Endothelial cell of umbilical vein (primary cell): ENCODE measurements around the gene LFNG.
"Not testable (repeated sequence)": the region's sequence is repeated elsewhere in the genome, so short reads cannot be mapped to it uniquely, and the experiment has no call there.

ENCODE experiments used
- EZH2 ChIP-seq: IDR thresholded peaks from 2 replicates; pipeline ENCODE4 v1.6.1; 2012; ENCODE audit warnings: borderline replicate concordance, low read depth, mild to moderate bottlenecking, moderate library complexity, low read length, inconsistent platforms; ENCODE audit not compliant: severe bottlenecking
- FOS ChIP-seq: IDR thresholded peaks from 2 replicates; pipeline ENCODE4 v1.6.1; 2011; ENCODE audit warnings: mild to moderate bottlenecking, low read length, moderate library complexity, borderline replicate concordance; ENCODE audit not compliant: insufficient read depth
- JUN ChIP-seq: IDR thresholded peaks from 2 replicates; pipeline ENCODE4 v1.6.1; 2011; ENCODE audit warnings: borderline replicate concordance, low read depth; ENCODE audit not compliant: insufficient read length, insufficient read depth
- MAX ChIP-seq: IDR thresholded peaks from 2 replicates; pipeline ENCODE4 v1.6.1; 2011; ENCODE audit not compliant: insufficient read depth, insufficient read length
- POLR2A ChIP-seq: IDR thresholded peaks from 2 replicates; pipeline ENCODE4 v1.6.1; 2012; ENCODE audit warnings: low read depth, mild to moderate bottlenecking, control low read depth, low read length
- POLR2AphosphoS5 ChIP-seq: IDR thresholded peaks from 2 replicates; pipeline ENCODE4 v1.6.1; 2012; ENCODE audit warnings: low read depth, mild to moderate bottlenecking, control low read depth, low read length, moderate library complexity; ENCODE audit not compliant: insufficient read depth
- TF ChIP-seq, protein P1 (sequence below), 2 donors: IDR thresholded peaks; 1 replicate in 1 of 2; 2 replicates in 1 of 2; pipeline ENCODE4 v1.5.1; 2011; ENCODE audit warnings: low read length in 2 of 2, mild to moderate bottlenecking in 2 of 2, moderate library complexity in 2 of 2, control low read depth in 1 of 2, inconsistent platforms in 1 of 2, low read depth in 1 of 2; ENCODE audit not compliant: insufficient read depth in 1 of 2; ENCODE audit errors: extremely low read depth in 1 of 2

DNA sequence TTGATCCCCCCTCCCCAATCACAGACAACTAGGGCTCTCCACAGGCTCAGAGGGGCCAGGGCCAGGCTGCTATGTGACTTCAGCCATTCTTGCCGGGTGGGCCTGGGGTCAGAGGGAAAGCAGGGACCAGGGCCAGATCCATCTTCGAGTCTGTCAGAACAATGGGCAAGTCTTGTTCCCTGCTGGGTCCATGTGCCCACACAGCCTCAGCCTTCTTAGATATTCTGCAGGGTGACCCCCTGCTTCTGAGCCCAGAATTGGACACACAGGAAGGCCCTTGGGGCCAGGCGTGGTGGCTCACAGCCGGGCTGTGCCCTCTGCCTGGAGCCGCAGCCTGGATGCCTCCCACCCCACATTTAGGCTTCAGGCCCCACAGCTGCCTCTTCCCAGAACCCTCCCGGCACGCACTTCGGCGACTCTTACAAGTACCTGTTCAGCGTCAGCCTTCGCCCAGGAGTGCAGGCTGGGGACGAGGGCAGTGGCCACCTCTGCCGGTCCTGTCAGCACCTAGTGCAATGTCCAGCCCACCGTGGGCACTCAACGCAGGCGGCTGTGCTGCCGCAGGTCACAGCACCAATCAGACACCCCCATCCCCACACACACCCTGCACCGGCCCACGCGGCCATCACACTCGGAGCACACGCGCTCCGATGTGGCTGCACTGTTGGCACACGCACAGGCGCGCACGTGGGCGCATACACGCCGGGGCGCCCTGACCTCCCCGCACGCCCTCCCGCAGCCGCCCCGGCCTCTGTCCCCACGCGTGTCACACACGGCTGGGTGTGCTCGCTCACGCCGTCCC, 11.6 kb downstream of the LFNG start:
- TF ChIP-seq EZH2, POLR2A, POLR2AphosphoS5, JUN, FOS, MAX: not testable (repeated sequence)
- TF ChIP-seq, protein P1, sequence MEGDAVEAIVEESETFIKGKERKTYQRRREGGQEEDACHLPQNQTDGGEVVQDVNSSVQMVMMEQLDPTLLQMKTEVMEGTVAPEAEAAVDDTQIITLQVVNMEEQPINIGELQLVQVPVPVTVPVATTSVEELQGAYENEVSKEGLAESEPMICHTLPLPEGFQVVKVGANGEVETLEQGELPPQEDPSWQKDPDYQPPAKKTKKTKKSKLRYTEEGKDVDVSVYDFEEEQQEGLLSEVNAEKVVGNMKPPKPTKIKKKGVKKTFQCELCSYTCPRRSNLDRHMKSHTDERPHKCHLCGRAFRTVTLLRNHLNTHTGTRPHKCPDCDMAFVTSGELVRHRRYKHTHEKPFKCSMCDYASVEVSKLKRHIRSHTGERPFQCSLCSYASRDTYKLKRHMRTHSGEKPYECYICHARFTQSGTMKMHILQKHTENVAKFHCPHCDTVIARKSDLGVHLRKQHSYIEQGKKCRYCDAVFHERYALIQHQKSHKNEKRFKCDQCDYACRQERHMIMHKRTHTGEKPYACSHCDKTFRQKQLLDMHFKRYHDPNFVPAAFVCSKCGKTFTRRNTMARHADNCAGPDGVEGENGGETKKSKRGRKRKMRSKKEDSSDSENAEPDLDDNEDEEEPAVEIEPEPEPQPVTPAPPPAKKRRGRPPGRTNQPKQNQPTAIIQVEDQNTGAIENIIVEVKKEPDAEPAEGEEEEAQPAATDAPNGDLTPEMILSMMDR (IDR thresholded peaks at IDR 0.05; ENCODE audit: extremely low read depth in 1 of 2, insufficient read depth in 1 of 2, low read depth in 1 of 2, low read length in 2 of 2) = not testable (repeated sequence)
